Parathyroid adenoma (tissue), 2 donors: Measurements from ENCODE around the gene LRRC8E.
A peak's percentile ranks its signal among the peaks of the same experiment; 100 is the strongest.

Experiments
- H2AFZ ChIP-seq: fragments of 300-600 bp; sonication (generic); one replicate; pipeline ENCODE4 v1.7.0; 2017; ENCODE audit warnings: antibody characterized with exemption, mild to moderate bottlenecking
- H3K27ac ChIP-seq: fragments of 300-600 bp; sonication (generic); one replicate; pipeline ENCODE4 v1.7.0; 2017
- H3K27me3 ChIP-seq: fragments of 300-600 bp; sonication (generic); one replicate; pipeline ENCODE4 v1.7.0; 2017; ENCODE audit warnings: low read length; ENCODE audit not compliant: control insufficient read depth, insufficient read depth
- H3K36me3 ChIP-seq: fragments of 300-600 bp; sonication (generic); one replicate; pipeline ENCODE4 v1.7.0; 2017; ENCODE audit warnings: low read length; ENCODE audit not compliant: control insufficient read depth, insufficient read depth
- H3K4me1 ChIP-seq: fragments of 300-600 bp; sonication (generic); one replicate; pipeline ENCODE4 v1.7.0; 2017; ENCODE audit warnings: control low read depth
- H3K4me2 ChIP-seq: fragments of 300-600 bp; sonication (generic); one replicate; pipeline ENCODE4 v1.7.0; 2017; ENCODE audit warnings: low read length
- H3K4me3 ChIP-seq: fragments of 300-600 bp; sonication (generic); one replicate; pipeline ENCODE4 v1.7.0; 2017; ENCODE audit warnings: low read depth, low read length
- H3K79me2 ChIP-seq: fragments of 300-600 bp; sonication (generic); one replicate; pipeline ENCODE4 v1.7.0; 2017; ENCODE audit warnings: control low read depth
- H3K9ac ChIP-seq: fragments of 300-600 bp; sonication (generic); one replicate; pipeline ENCODE4 v1.7.0; 2017; ENCODE audit warnings: mild to moderate bottlenecking
- H3K9me3 ChIP-seq: fragments of 300-600 bp; sonication (generic); one replicate; pipeline ENCODE4 v1.7.0; 2017; ENCODE audit warnings: low read length; ENCODE audit not compliant: control insufficient read depth
- CTCF ChIP-seq: fragments of 300-600 bp; sonication (generic); IDR thresholded peaks from one replicate; pipeline ENCODE4 v1.7.0; 2017; ENCODE audit warnings: antibody characterized with exemption, mild to moderate bottlenecking
- donor health status: primary hyperparathyroidism.

Gene LRRC8E

GRCh38 chr19:7894612-7895309, 6.5 kb downstream of the LRRC8E start:
- no peak overlapping the region for H3K9ac ChIP-seq
- H3K27me3 ChIP-seq = no peaks in the 10 kb centered on the region
- no peak overlapping the region for H3K27ac ChIP-seq
- peak overlapping the region; percentile 5 for H2AFZ ChIP-seq
- no peaks in the 10 kb centered on the region for H3K4me1 ChIP-seq
- no peak overlapping the region for H3K4me2 ChIP-seq
- no peak for TF ChIP-seq CTCF
- H3K79me2 ChIP-seq = no peaks in the 10 kb centered on the region
- H3K9me3 ChIP-seq = no peaks in the 10 kb centered on the region
- H3K36me3 ChIP-seq = no peaks in the 10 kb centered on the region
- H3K4me3 ChIP-seq = no peak overlapping the region

- no peak overlapping the region for H3K4me3 ChIP-seq
- H3K9ac ChIP-seq = no peak overlapping the region
- no peaks in the 10 kb centered on the region for H3K79me2 ChIP-seq
- no peak overlapping the region for H3K4me2 ChIP-seq
- H3K9me3 ChIP-seq = no peaks in the 10 kb centered on the region
- TF ChIP-seq CTCF = no peak
- H3K36me3 ChIP-seq = no peaks in the 10 kb centered on the region
- H3K27me3 ChIP-seq = no peaks in the 10 kb centered on the region
- H2AFZ ChIP-seq = no peak overlapping the region
- H3K27ac ChIP-seq = no peak overlapping the region
- H3K4me1 ChIP-seq = no peaks in the 10 kb centered on the region
These were observed 7.3 kb downstream of the LRRC8E start for GRCh38 chr19:7895565-7895964.

GRCh38 chr19:7897292-7897691, 9.0 kb downstream of the LRRC8E start:
- Histone ChIP-seq H3K36me3 (no peaks in the 10 kb centered on the region), H3K79me2 (no peaks in the 10 kb centered on the region), H3K9me3 (no peaks in the 10 kb centered on the region), H3K4me1 (no peaks in the 10 kb centered on the region), H3K27me3 (no peaks in the 10 kb centered on the region), H3K4me2 (no peak overlapping the region), H3K4me3 (no peak overlapping the region), H2AFZ (no peak overlapping the region), H3K9ac (no peak overlapping the region), H3K27ac (no peak overlapping the region)
- no peak for TF ChIP-seq CTCF

GRCh38 chr19:7898967-7899366, 10.7 kb downstream of the LRRC8E start:
- no peak for TF ChIP-seq CTCF
- H3K27me3 ChIP-seq = no peaks in the 10 kb centered on the region
- no peaks in the 10 kb centered on the region for H3K36me3 ChIP-seq
- no peak overlapping the region for H3K4me3 ChIP-seq
- H3K79me2 ChIP-seq = no peaks in the 10 kb centered on the region
- no peak overlapping the region for H3K9ac ChIP-seq
- no peak overlapping the region for H3K27ac ChIP-seq
- no peak overlapping the region for H2AFZ ChIP-seq
- H3K9me3 ChIP-seq = no peaks in the 10 kb centered on the region
- peaks cover 7% of the 10 kb centered on the region for H3K4me1 ChIP-seq
- H3K4me2 ChIP-seq = no peak overlapping the region

- H3K36me3 ChIP-seq = no peaks in the 10 kb centered on the region
- no peaks in the 10 kb centered on the region for H3K27me3 ChIP-seq
- H3K4me2 ChIP-seq = no peak overlapping the region
- TF ChIP-seq CTCF = no peak
- H3K27ac ChIP-seq = no peak overlapping the region
- H3K4me3 ChIP-seq = no peak overlapping the region
- no peaks in the 10 kb centered on the region for H3K9me3 ChIP-seq
- H2AFZ ChIP-seq = no peak overlapping the region
- H3K79me2 ChIP-seq = peaks cover 8% of the 10 kb centered on the region
- no peak overlapping the region for H3K9ac ChIP-seq
- H3K4me1 ChIP-seq = peaks cover 9% of the 10 kb centered on the region
These were observed 11.6 kb downstream of the LRRC8E start for GRCh38 chr19:7899751-7900378.
